Activated CD4-positive, CD25-positive, alpha-beta regulatory T cell treated with anti-CD3 and anti-CD28 coated beads, Interleukin-2, amount 50 U/mL, for 72 hours (primary cell): ENCODE results near the gene EPHB2.
"Not testable (repeated sequence)": the region's sequence is repeated elsewhere in the genome, so short reads cannot be mapped to it uniquely, and the experiment has no call there.

Source experiments
- DNase-seq: peaks from one replicate; pipeline ENCODE4 v3.0.0; 2021

EPHB2 gene

GRCh38 chr1:22920026-22920733, 209.5 kb downstream of the EPHB2 start:
- no peak for DNase-seq

- DNase-seq: no peak
Measured at GRCh38 chr1:22920734-22921451, 210.3 kb downstream of the EPHB2 start.

GRCh38 chr1:22921452-22922126, 210.9 kb downstream of the EPHB2 start:
- DNase-seq: no peak

GRCh38 chr1:22922640-22923039, 212.0 kb downstream of the EPHB2 start:
- no peak for DNase-seq

GRCh38 chr1:22925111-22925510, 214.5 kb downstream of the EPHB2 start:
- no peak for DNase-seq

- peak; percentile 37 for DNase-seq
Measured at GRCh38 chr1:22930240-22930912, 219.7 kb downstream of the EPHB2 start.

GRCh38 chr1:22932803-22933470, 222.3 kb downstream of the EPHB2 start:
- peak; percentile 12 for DNase-seq

GRCh38 chr1:22935433-22935832, 224.8 kb downstream of the EPHB2 start:
- no peak for DNase-seq

GRCh38 chr1:22936681-22937080, 226.0 kb downstream of the EPHB2 start:
- no peak for DNase-seq

GRCh38 chr1:22941257-22941656, 230.6 kb downstream of the EPHB2 start:
- DNase-seq: no peak

- DNase-seq: no peak
Measured at GRCh38 chr1:22944346-22945055, 233.9 kb downstream of the EPHB2 start.

GRCh38 chr1:22945171-22945570, 234.5 kb downstream of the EPHB2 start:
- DNase-seq: not testable (repeated sequence)

GRCh38 chr1:22949822-22950331, 239.2 kb downstream of the EPHB2 start:
- no peak for DNase-seq

GRCh38 chr1:22951796-22952195, 241.2 kb downstream of the EPHB2 start:
- no peak for DNase-seq

GRCh38 chr1:22952694-22953056, 242.0 kb downstream of the EPHB2 start:
- DNase-seq: no peak

- DNase-seq: no peak
Measured at GRCh38 chr1:22953057-22953739, 242.6 kb downstream of the EPHB2 start.

- DNase-seq: no peak
Measured at GRCh38 chr1:22953740-22954141, 243.1 kb downstream of the EPHB2 start.

GRCh38 chr1:22955146-22955545, 244.5 kb downstream of the EPHB2 start:
- no peak for DNase-seq

- DNase-seq: no peak
Measured at GRCh38 chr1:22957066-22957465, 246.4 kb downstream of the EPHB2 start.

- no peak for DNase-seq
Measured at GRCh38 chr1:22958556-22958955, 247.9 kb downstream of the EPHB2 start.
